Measurements from ENCODE around the gene HS6ST2. TPM values are rescaled to one million over a fixed set of nuclear protein-coding genes. Genes with fewer than 3 reads are reported as not detected.

Gene HS6ST2
- total RNA-seq, 4 donors from 2014 or later = 0.21 to 0.30 (median 0.24) TPM; not detected in 1

- Histone ChIP-seq H3K9me3 (no peaks in the 10 kb centered on the region), H3K27me3 (no peaks in the 10 kb centered on the region), H3K4me1 (no peaks in the 10 kb centered on the region), H3K4me3 (no peak overlapping the region), H3K27ac (no peak overlapping the region), H3K36me3 (no peaks in the 10 kb centered on the region)
- TF ChIP-seq POLR2A (IDR thresholded peaks at IDR 0.05) = no peak
- TF ChIP-seq CTCF (IDR thresholded peaks at IDR 0.05) = no peak
- TF ChIP-seq POLR2AphosphoS5 (IDR thresholded peaks at IDR 0.05) = no peak
- TF ChIP-seq EP300 (IDR thresholded peaks at IDR 0.05) = no peak
- no peak for DNase-seq (ENCODE audit: low spot score in 2 of 2)
- 39% methylated on average over 3 of the region's 3 CpGs for WGBS
Measured at GRCh38 chrX:132757066-132757623, 201.3 kb downstream of the HS6ST2 start.

- Histone ChIP-seq H3K9me3 (no peaks in the 10 kb centered on the region), H3K4me1 (no peaks in the 10 kb centered on the region), H3K4me3 (no peak overlapping the region), H3K27me3 (no peaks in the 10 kb centered on the region), H3K27ac (no peak overlapping the region), H3K36me3 (no peaks in the 10 kb centered on the region)
- TF ChIP-seq POLR2A (IDR thresholded peaks at IDR 0.05) = no peak
- no peak for TF ChIP-seq EP300 (IDR thresholded peaks at IDR 0.05)
- TF ChIP-seq POLR2AphosphoS5 (IDR thresholded peaks at IDR 0.05) = no peak
- TF ChIP-seq CTCF (IDR thresholded peaks at IDR 0.05) = no peak
- WGBS = 68% methylated on average over 4 of the region's 4 CpGs
- DNase-seq (ENCODE audit: low spot score in 2 of 2) = no peak
Measured at GRCh38 chrX:132756439-132756838, 202.0 kb downstream of the HS6ST2 start.

- Histone ChIP-seq H3K4me1 (no peaks in the 10 kb centered on the region), H3K9me3 (no peaks in the 10 kb centered on the region), H3K36me3 (no peaks in the 10 kb centered on the region), H3K4me3 (no peak overlapping the region), H3K27ac (no peak overlapping the region), H3K27me3 (no peaks in the 10 kb centered on the region)
- DNase-seq (ENCODE audit: low spot score in 2 of 2) = no peak
- 18% methylated on average over 3 of the region's 3 CpGs for WGBS
- TF ChIP-seq EP300 (IDR thresholded peaks at IDR 0.05) = no peak
- no peak for TF ChIP-seq CTCF (IDR thresholded peaks at IDR 0.05)
- no peak for TF ChIP-seq POLR2AphosphoS5 (IDR thresholded peaks at IDR 0.05)
- TF ChIP-seq POLR2A (IDR thresholded peaks at IDR 0.05) = no peak
Measured at GRCh38 chrX:132751063-132751690, 207.3 kb downstream of the HS6ST2 start.

- Histone ChIP-seq H3K36me3 (no peaks in the 10 kb centered on the region), H3K4me1 (no peaks in the 10 kb centered on the region), H3K27ac (no peak overlapping the region), H3K27me3 (no peaks in the 10 kb centered on the region), H3K9me3 (no peaks in the 10 kb centered on the region), H3K4me3 (no peak overlapping the region)
- 66% methylated on average over 6 of the region's 6 CpGs for WGBS
- TF ChIP-seq POLR2A (IDR thresholded peaks at IDR 0.05) (no peak), CTCF (IDR thresholded peaks at IDR 0.05) (no peak), POLR2AphosphoS5 (IDR thresholded peaks at IDR 0.05) (no peak), EP300 (IDR thresholded peaks at IDR 0.05) (no peak)
- no peak for DNase-seq (ENCODE audit: low spot score in 2 of 2)
Measured at GRCh38 chrX:132750331-132751062, 207.9 kb downstream of the HS6ST2 start.

- TF ChIP-seq POLR2A (IDR thresholded peaks at IDR 0.05) = no peak
- TF ChIP-seq POLR2AphosphoS5 (IDR thresholded peaks at IDR 0.05) = no peak
- no peak for TF ChIP-seq CTCF (IDR thresholded peaks at IDR 0.05)
- TF ChIP-seq EP300 (IDR thresholded peaks at IDR 0.05) = no peak
- 67% methylated on average over 3 of the region's 3 CpGs for WGBS
- DNase-seq (ENCODE audit: low spot score in 2 of 2) = no peak
- no peaks in the 10 kb centered on the region for H3K27me3 ChIP-seq
- H3K36me3 ChIP-seq = no peaks in the 10 kb centered on the region
- no peaks in the 10 kb centered on the region for H3K4me1 ChIP-seq
- no peak overlapping the region for H3K27ac ChIP-seq
- H3K4me3 ChIP-seq = no peak overlapping the region
- H3K9me3 ChIP-seq = no peaks in the 10 kb centered on the region
Measured at GRCh38 chrX:132749406-132749805, 209.0 kb downstream of the HS6ST2 start.
